GM19324 (cell line): Measurements from ENCODE around the gene MRPS34.

Source experiments
- ATAC-seq: cut with Tn5 transposase; IDR thresholded peaks from one replicate; pipeline ENCODE4 v1.9.1; 2021; ENCODE audit warnings: mild to moderate bottlenecking, moderate library complexity; ENCODE audit not compliant: unreplicated experiment, low FRiP score

Gene MRPS34

GRCh38 chr16:1771188-1771863 is 1.6 kb downstream of the MRPS34 start, which contains the start of gene NME3:
Gene NME3, minus strand, starts transcription at chr16:1771543. Its CDS starts 9 bp downstream, at chr16:1771534.
- no peak for ATAC-seq

GRCh38 chr16:1770328-1771187 is 2.4 kb downstream of the MRPS34 start:
- no peak for ATAC-seq

- no peak for ATAC-seq
Measured at GRCh38 chr16:1769402-1770300, 3.3 kb downstream of the MRPS34 start.

- no peak for ATAC-seq
Measured at GRCh38 chr16:1768767-1769401, 4.0 kb downstream of the MRPS34 start.

- ATAC-seq = no peak
Measured at GRCh38 chr16:1768061-1768766, 4.7 kb downstream of the MRPS34 start.

GRCh38 chr16:1767116-1767994 is 5.6 kb downstream of the MRPS34 start:
- no peak for ATAC-seq

GRCh38 chr16:1766701-1767100 is 6.2 kb downstream of the MRPS34 start:
- no peak for ATAC-seq

GRCh38 chr16:1766231-1766630 is 6.7 kb downstream of the MRPS34 start:
- ATAC-seq = no peak

GRCh38 chr16:1765826-1766225 is 7.1 kb downstream of the MRPS34 start:
- ATAC-seq = no peak

- no peak for ATAC-seq
Measured at GRCh38 chr16:1764971-1765370, 8.0 kb downstream of the MRPS34 start.

- no peak for ATAC-seq
Measured at GRCh38 chr16:1763521-1764511, 9.1 kb downstream of the MRPS34 start.

- ATAC-seq = no peak
Measured at GRCh38 chr16:1762879-1763520, 9.9 kb downstream of the MRPS34 start.

GRCh38 chr16:1762196-1762878 is 10.6 kb downstream of the MRPS34 start:
- no peak for ATAC-seq

GRCh38 chr16:1761751-1762150 is 11.2 kb downstream of the MRPS34 start:
- ATAC-seq = no peak

GRCh38 chr16:1760911-1761310 is 12.0 kb downstream of the MRPS34 start:
- no peak for ATAC-seq

GRCh38 chr16:1759511-1759910 is 13.4 kb downstream of the MRPS34 start:
- no peak for ATAC-seq
